A673 (cell line): Measurements from ENCODE around the gene RAB36.

Experiments
- EZH2 ChIP-seq: fragments of 200-600 bp; sonication (generic); IDR thresholded peaks from 2 replicates; pipeline ENCODE4 v1.6.1; 2017; ENCODE audit warnings: borderline replicate concordance, low read depth, mild to moderate bottlenecking, mixed read lengths, antibody characterized with exemption, low read length; ENCODE audit not compliant: poor library complexity, severe bottlenecking
- TF ChIP-seq, protein P1 (sequence below): fragments of 300-800, 200-600 bp; sonication (generic); conservative IDR thresholded peaks from 2 replicates; pipeline ENCODE4 v1.5.1; 2017; ENCODE audit warnings: low read depth, mild to moderate bottlenecking, antibody characterized with exemption, low read length, moderate library complexity, mixed read lengths

DNA sequence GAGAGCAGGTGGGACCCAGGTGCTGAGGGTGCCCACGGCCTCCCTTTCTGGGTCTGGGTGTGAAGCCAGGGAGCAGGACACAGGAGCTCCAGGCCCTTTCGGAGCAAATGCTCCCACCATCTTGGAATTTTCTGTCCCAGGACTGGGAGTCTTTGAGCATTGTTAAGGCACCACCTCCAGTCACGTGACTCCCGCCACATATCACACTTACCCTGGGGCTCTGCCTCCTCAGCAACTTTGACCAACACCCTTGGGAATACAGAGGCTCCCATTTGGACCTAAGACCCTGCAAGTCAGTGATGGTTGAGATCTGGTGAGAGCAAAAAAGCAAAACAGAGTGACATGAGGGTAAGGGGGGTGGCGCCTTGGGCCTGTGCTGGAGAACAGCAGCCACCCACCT is 39.4 kb upstream of the RAB36 start:
- TF ChIP-seq, protein P1, sequence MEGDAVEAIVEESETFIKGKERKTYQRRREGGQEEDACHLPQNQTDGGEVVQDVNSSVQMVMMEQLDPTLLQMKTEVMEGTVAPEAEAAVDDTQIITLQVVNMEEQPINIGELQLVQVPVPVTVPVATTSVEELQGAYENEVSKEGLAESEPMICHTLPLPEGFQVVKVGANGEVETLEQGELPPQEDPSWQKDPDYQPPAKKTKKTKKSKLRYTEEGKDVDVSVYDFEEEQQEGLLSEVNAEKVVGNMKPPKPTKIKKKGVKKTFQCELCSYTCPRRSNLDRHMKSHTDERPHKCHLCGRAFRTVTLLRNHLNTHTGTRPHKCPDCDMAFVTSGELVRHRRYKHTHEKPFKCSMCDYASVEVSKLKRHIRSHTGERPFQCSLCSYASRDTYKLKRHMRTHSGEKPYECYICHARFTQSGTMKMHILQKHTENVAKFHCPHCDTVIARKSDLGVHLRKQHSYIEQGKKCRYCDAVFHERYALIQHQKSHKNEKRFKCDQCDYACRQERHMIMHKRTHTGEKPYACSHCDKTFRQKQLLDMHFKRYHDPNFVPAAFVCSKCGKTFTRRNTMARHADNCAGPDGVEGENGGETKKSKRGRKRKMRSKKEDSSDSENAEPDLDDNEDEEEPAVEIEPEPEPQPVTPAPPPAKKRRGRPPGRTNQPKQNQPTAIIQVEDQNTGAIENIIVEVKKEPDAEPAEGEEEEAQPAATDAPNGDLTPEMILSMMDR, result no peak
- no peak for TF ChIP-seq EZH2
